HepG2 (cell line): ENCODE results near the gene PARK7. TPM values are rescaled to one million over a fixed set of nuclear protein-coding genes. Genes with fewer than 3 reads are reported as not detected.

Source experiments
- FOXC1 ChIP-seq: sonication (generic); formaldehyde crosslinking; IDR thresholded peaks from 2 replicates; pipeline ENCODE4 v1.8.0; 2022; ENCODE audit warnings: mild to moderate bottlenecking, missing genetic modification reagents, borderline replicate concordance
- FOXK1 ChIP-seq: sonication (generic); formaldehyde crosslinking; IDR thresholded peaks from 2 replicates; pipeline ENCODE4 v1.4.0; 2020; ENCODE audit warnings: low read depth, missing genetic modification reagents, borderline replicate concordance
- FOXO4 ChIP-seq: sonication (generic); formaldehyde crosslinking; conservative IDR thresholded peaks from 2 replicates; pipeline ENCODE4 v1.8.1; 2023; ENCODE audit warnings: missing genetic modification reagents
- HMG20B ChIP-seq: conservative IDR thresholded peaks from 2 replicates; pipeline ENCODE4 v1.6.1; 2016; ENCODE audit warnings: missing genetic modification reagents, missing compliant biosample characterization
- HNF4A ChIP-seq: sonication (generic); formaldehyde crosslinking; IDR thresholded peaks from 2 replicates; pipeline ENCODE4 v1.4.0; 2020; ENCODE audit warnings: missing genetic modification reagents
- MEIS1 ChIP-seq: sonication (generic); formaldehyde crosslinking; IDR thresholded peaks from 2 replicates; pipeline ENCODE4 v1.9.0; 2021; ENCODE audit warnings: mild to moderate bottlenecking, missing genetic modification reagents, moderate library complexity, borderline replicate concordance
- MTF1 ChIP-seq: sonication (generic); formaldehyde crosslinking; IDR thresholded peaks from 2 replicates; pipeline ENCODE4 v1.5.0; 2020; ENCODE audit warnings: missing genetic modification reagents
- NCOA2 ChIP-seq: sonication (generic); formaldehyde crosslinking; IDR thresholded peaks from 2 replicates; pipeline ENCODE4 v1.8.0; 2022; ENCODE audit warnings: inconsistent platforms
- PCBP2 ChIP-seq: fragments of 200-400 bp; formaldehyde crosslinking; optimal IDR thresholded peaks from 2 replicates; pipeline ENCODE3; 2018; ENCODE audit warnings: low read length, low read depth; ENCODE audit not compliant: poor library complexity, severe bottlenecking
- RBAK ChIP-seq: sonication (generic); formaldehyde crosslinking; IDR thresholded peaks from 2 replicates; pipeline ENCODE4 v1.5.1; 2020; ENCODE audit warnings: mild to moderate bottlenecking, missing genetic modification reagents
- RXRA ChIP-seq: sonication (generic); formaldehyde crosslinking; IDR thresholded peaks from 2 replicates; pipeline ENCODE4 v1.5.1; 2020; ENCODE audit warnings: missing genetic modification reagents
- SP1 ChIP-seq, 2 experiments: fragments of 450-650 bp in 1 of 2; sonication (generic) in 1 of 2; formaldehyde crosslinking in 1 of 2; IDR thresholded peaks; 2 replicates each; pipeline versions ENCODE4 v1.4.0 to v1.6.1; 2016 to 2020; ENCODE audit warnings: missing genetic modification reagents in 1 of 2
- SP5 ChIP-seq: IDR thresholded peaks from 2 replicates; pipeline ENCODE4 v1.6.1; 2016; ENCODE audit warnings: low read depth, borderline replicate concordance
- TFAP4 ChIP-seq: sonication (generic); IDR thresholded peaks from 2 replicates; pipeline ENCODE4 v1.6.1; 2016; ENCODE audit warnings: low read depth, borderline replicate concordance
- ZIK1 ChIP-seq: sonication (generic); formaldehyde crosslinking; IDR thresholded peaks from 2 replicates; pipeline ENCODE4 v1.5.0; 2020; ENCODE audit warnings: mild to moderate bottlenecking, low read depth, missing genetic modification reagents, borderline replicate concordance
- ZNF138 ChIP-seq: sonication (generic); formaldehyde crosslinking; IDR thresholded peaks from 2 replicates; pipeline ENCODE4 v1.5.0; 2020; ENCODE audit warnings: mild to moderate bottlenecking, low read depth, missing genetic modification reagents
- ZNF333 ChIP-seq: sonication (generic); formaldehyde crosslinking; IDR thresholded peaks from 2 replicates; pipeline ENCODE4 v1.4.0; 2020; ENCODE audit warnings: mild to moderate bottlenecking, missing genetic modification reagents, borderline replicate concordance
- ZNF503 ChIP-seq: sonication (generic); formaldehyde crosslinking; IDR thresholded peaks from 2 replicates; pipeline ENCODE4 v1.4.0; 2020; ENCODE audit warnings: missing genetic modification reagents
- ZNF567 ChIP-seq: sonication (generic); formaldehyde crosslinking; IDR thresholded peaks from 2 replicates; pipeline ENCODE4 v1.8.1; 2023; ENCODE audit warnings: mild to moderate bottlenecking, missing genetic modification reagents, borderline replicate concordance
- ZNF619 ChIP-seq: sonication (generic); formaldehyde crosslinking; IDR thresholded peaks from 2 replicates; pipeline ENCODE4 v1.4.0; 2020; ENCODE audit warnings: mild to moderate bottlenecking, missing genetic modification reagents
- ZNF639 ChIP-seq: conservative IDR thresholded peaks from 2 replicates; pipeline ENCODE4 v1.6.1; 2018; ENCODE audit warnings: missing genetic modification reagents
- ZNF782 ChIP-seq: sonication (generic); formaldehyde crosslinking; IDR thresholded peaks from 2 replicates; pipeline ENCODE4 v1.4.0; 2020; ENCODE audit warnings: missing genetic modification reagents, mild to moderate bottlenecking, borderline replicate concordance
- ZSCAN30 ChIP-seq: sonication (generic); formaldehyde crosslinking; IDR thresholded peaks from 2 replicates; pipeline ENCODE4 v1.5.0; 2020; ENCODE audit warnings: mild to moderate bottlenecking, missing genetic modification reagents
- ZZZ3 ChIP-seq: sonication (generic); formaldehyde crosslinking; IDR thresholded peaks from 2 replicates; pipeline ENCODE4 v1.4.0; 2020; ENCODE audit warnings: missing genetic modification reagents, mild to moderate bottlenecking, borderline replicate concordance
- polyA plus RNA-seq, 8 experiments: library from polyadenylated mRNA; depleted of rRNA in 3 of 8; stranded (reverse) in 7 of 8; unstranded in 1 of 8; fragments of >200 nt; fragmentation: Illumina TruSeq in 4 of 8; extraction: Trizol in 4 of 8; gene quantifications; 2 replicates each; pipeline versions ENCODE4 v1.2.1 to v1.2.3, GENCODE V29; 2011 to 2016; ENCODE audit warnings: low read depth in 4 of 8, missing spikeins in 1 of 8, mixed read lengths in 1 of 8; ENCODE audit not compliant: insufficient read depth in 1 of 8
- total RNA-seq, 5 experiments: library from RNA; depleted of rRNA; stranded (reverse); fragments of >200 nt; fragmentation: Illumina TruSeq; extraction: Trizol; gene quantifications; 2 replicates each; pipeline ENCODE4 v1.2.3, GENCODE V29; 2016; ENCODE audit warnings: low read depth in 1 of 5

The PARK7 gene
- total and polyA plus RNA-seq, 2 of the 13 experiments (the other 11 are each of a cell fraction or from before 2014, with no cell fraction given) = 212 to 296 TPM

- TF ChIP-seq SP5 (CRISPR knock-in tag) = no peak
- peak; percentile 81; the same call in 1 of the 2 replicates for TF ChIP-seq ZNF138
- TF ChIP-seq ZSCAN30 (CRISPR knock-in tag) = peak; percentile 87; the same call in 1 of the 2 replicates
- TF ChIP-seq SP1 (IDR thresholded peaks at IDR 0.05) = no peak
- TF ChIP-seq SP1 (CRISPR knock-in tag; IDR thresholded peaks at IDR 0.05) = peak; percentile 75
- peak; percentile 66 for TF ChIP-seq ZNF503 (CRISPR knock-in tag)
- peak; percentile 87; the same call in 1 of the 2 replicates for TF ChIP-seq MEIS1 (CRISPR knock-in tag)
- no peak for TF ChIP-seq HMG20B (CRISPR knock-in tag)
- TF ChIP-seq ZNF333 = peak; percentile 78; the same call in 1 of the 2 replicates
- peak; percentile 55; the same call in 1 of the 2 replicates for TF ChIP-seq FOXK1
- no peak for TF ChIP-seq RBAK (CRISPR knock-in tag)
- no peak for TF ChIP-seq PCBP2
- peak; percentile 99 for TF ChIP-seq ZNF619 (CRISPR knock-in tag)
- TF ChIP-seq MTF1 = no peak
- TF ChIP-seq FOXO4 (CRISPR knock-in tag) = 0 out of 2 replicates have a peak, but pooled peaks have one; percentile 15
- TF ChIP-seq RXRA (CRISPR knock-in tag) = peak; percentile 44; the same call in 1 of the 2 replicates
- no peak; the same call in 1 of the 2 replicates for TF ChIP-seq ZNF782 (CRISPR knock-in tag)
- peak; percentile 66; the same call in 1 of the 2 replicates for TF ChIP-seq ZNF567
- TF ChIP-seq TFAP4 = peak; percentile 76; the same call in 1 of the 2 replicates
- TF ChIP-seq ZIK1 (CRISPR knock-in tag) = peak; percentile 73; the same call in 1 of the 2 replicates
- no peak for TF ChIP-seq HNF4A
- peak; percentile 50; the same call in 1 of the 2 replicates for TF ChIP-seq NCOA2 (CRISPR knock-in tag)
- no peak for TF ChIP-seq ZNF639 (CRISPR knock-in tag)
- TF ChIP-seq FOXC1 (CRISPR knock-in tag) = peak; percentile 86; the same call in 1 of the 2 replicates
- 0 out of 2 replicates have a peak, but pooled peaks have one; percentile 66 for TF ChIP-seq ZZZ3
Observed at GRCh38 chr1:7961216-7962013, at the start of gene PARK7 (continued).
